Stomach (tissue), 4 donors: ENCODE results near the gene PRDX2.

Source experiments
- POLR2A ChIP-seq, 4 donors: fragments of 450-650 bp; IDR thresholded peaks; one replicate each; pipeline ENCODE4 v1.6.1; 2016; ENCODE audit warnings: antibody characterized with exemption in 4 of 4, control low read depth in 2 of 4, mild to moderate bottlenecking in 1 of 4, moderate library complexity in 1 of 4
- TF ChIP-seq, protein P1 (sequence below), 7 experiments: fragments of 450-650 bp in 4 of 7; fragments of 200-600 bp in 3 of 7; sonication (generic) in 3 of 7; IDR thresholded peaks; one replicate each; pipeline ENCODE4 v1.5.1; 2016 to 2019; ENCODE audit warnings: antibody characterized with exemption in 7 of 7, control low read depth in 2 of 7, mild to moderate bottlenecking in 1 of 7

DNA sequence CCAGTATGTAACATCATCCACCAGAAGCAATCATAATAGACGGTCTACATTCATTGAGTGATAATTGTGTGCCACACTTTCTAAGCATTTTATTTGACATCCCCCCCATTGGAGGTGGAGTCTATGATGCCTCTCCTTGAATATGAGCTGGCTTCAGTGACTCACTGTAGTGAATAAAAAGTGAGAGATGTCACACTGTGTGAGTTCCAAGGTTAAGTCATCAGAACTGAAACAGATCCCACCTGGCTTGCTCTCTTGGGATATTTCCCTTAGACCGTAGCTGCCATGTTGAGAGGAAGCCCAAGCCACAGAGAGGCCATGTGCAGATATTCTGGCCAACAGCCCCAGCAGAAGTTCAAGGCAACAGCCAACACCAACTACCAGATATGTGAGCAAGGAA lies 20.2 kb upstream of the PRDX2 start:
- TF ChIP-seq, protein P1, sequence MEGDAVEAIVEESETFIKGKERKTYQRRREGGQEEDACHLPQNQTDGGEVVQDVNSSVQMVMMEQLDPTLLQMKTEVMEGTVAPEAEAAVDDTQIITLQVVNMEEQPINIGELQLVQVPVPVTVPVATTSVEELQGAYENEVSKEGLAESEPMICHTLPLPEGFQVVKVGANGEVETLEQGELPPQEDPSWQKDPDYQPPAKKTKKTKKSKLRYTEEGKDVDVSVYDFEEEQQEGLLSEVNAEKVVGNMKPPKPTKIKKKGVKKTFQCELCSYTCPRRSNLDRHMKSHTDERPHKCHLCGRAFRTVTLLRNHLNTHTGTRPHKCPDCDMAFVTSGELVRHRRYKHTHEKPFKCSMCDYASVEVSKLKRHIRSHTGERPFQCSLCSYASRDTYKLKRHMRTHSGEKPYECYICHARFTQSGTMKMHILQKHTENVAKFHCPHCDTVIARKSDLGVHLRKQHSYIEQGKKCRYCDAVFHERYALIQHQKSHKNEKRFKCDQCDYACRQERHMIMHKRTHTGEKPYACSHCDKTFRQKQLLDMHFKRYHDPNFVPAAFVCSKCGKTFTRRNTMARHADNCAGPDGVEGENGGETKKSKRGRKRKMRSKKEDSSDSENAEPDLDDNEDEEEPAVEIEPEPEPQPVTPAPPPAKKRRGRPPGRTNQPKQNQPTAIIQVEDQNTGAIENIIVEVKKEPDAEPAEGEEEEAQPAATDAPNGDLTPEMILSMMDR (IDR thresholded peaks at IDR 0.05): no peak
- no peak for TF ChIP-seq POLR2A (IDR thresholded peaks at IDR 0.05)
